CD4-positive, alpha-beta memory T cell (primary cell): Measurements from ENCODE around the gene SRRM3. TPM values are rescaled to one million over a fixed set of nuclear protein-coding genes. Genes with fewer than 3 reads are reported as not detected.

Experiments used
- CTCF ChIA-PET: fragments of 350-600 bp; sonication (Branson Sonifier 250); formaldehyde crosslinking; loops from one replicate; lab custom pipeline; 2021; ENCODE audit warnings: inconsistent platforms; ENCODE audit not compliant: partially characterized antibody; lab: Charles Lee
- POLR2A ChIA-PET: fragments of 350-600 bp; sonication (Branson Sonifier 250); formaldehyde crosslinking; loops from one replicate; lab custom pipeline; 2021; ENCODE audit not compliant: partially characterized antibody; lab: Charles Lee
- DNase-seq, 5 donors: peaks; one replicate each; pipeline versions ENCODE4 v3.0.0 to v3.0.0-alpha.2; 2020 to 2022; ENCODE audit warnings: mixed read lengths in 1 of 5
- H3K27ac ChIP-seq: one replicate; pipeline ENCODE4 v1.7.0; 2013; ENCODE audit warnings: low read depth, low read length
- H3K27me3 ChIP-seq: 2 replicates; pipeline ENCODE4 v1.7.0; 2013; ENCODE audit warnings: mild to moderate bottlenecking, low read length, moderate library complexity; ENCODE audit not compliant: insufficient read depth
- H3K36me3 ChIP-seq: 2 replicates; pipeline ENCODE4 v1.7.0; 2013; ENCODE audit warnings: mild to moderate bottlenecking, low read length, moderate library complexity; ENCODE audit not compliant: insufficient read depth
- H3K4me1 ChIP-seq: 2 replicates; pipeline ENCODE4 v1.7.0; 2013; ENCODE audit warnings: mild to moderate bottlenecking, low read length, moderate library complexity; ENCODE audit not compliant: insufficient read depth
- H3K4me3 ChIP-seq, 2 donors: one replicate each; pipeline ENCODE4 v1.7.0; 2013; ENCODE audit warnings: low read length in 2 of 2, mild to moderate bottlenecking in 1 of 2
- H3K9me3 ChIP-seq, 2 donors: one replicate each; pipeline ENCODE4 v1.7.0; 2013; ENCODE audit warnings: low read length in 2 of 2, control low read depth in 1 of 2; ENCODE audit not compliant: control insufficient read depth in 1 of 2
- H3K27ac Mint-ChIP-seq, 7 donors: one replicate each; pipeline ENCODE4 v1.8.0; 2020 to 2021; ENCODE audit warnings: mixed read lengths in 7 of 7, mild to moderate bottlenecking in 6 of 7, inconsistent platforms in 3 of 7, moderate library complexity in 3 of 7
- H3K27me3 Mint-ChIP-seq, 2 donors: one replicate each; pipeline ENCODE4 v1.8.0; 2020 to 2021; ENCODE audit warnings: mixed read lengths in 2 of 2
- H3K36me3 Mint-ChIP-seq, 2 donors: one replicate each; pipeline ENCODE4 v1.8.0; 2020 to 2021; ENCODE audit warnings: mixed read lengths in 2 of 2, inconsistent platforms in 1 of 2, mild to moderate bottlenecking in 1 of 2
- H3K4me1 Mint-ChIP-seq, 4 donors: one replicate each; pipeline ENCODE4 v1.8.0; 2020 to 2021; ENCODE audit warnings: mixed read lengths in 4 of 4, mild to moderate bottlenecking in 1 of 4
- H3K4me3 Mint-ChIP-seq, 8 donors: one replicate each; pipeline ENCODE4 v1.8.0; 2020 to 2021; ENCODE audit warnings: mixed read lengths in 8 of 8, mild to moderate bottlenecking in 7 of 8, moderate library complexity in 6 of 8, inconsistent platforms in 3 of 8
- H3K9me3 Mint-ChIP-seq, 8 donors: one replicate each; pipeline ENCODE4 v1.8.0; 2020 to 2021; ENCODE audit warnings: mixed read lengths in 8 of 8, mild to moderate bottlenecking in 5 of 8, inconsistent platforms in 3 of 8, moderate library complexity in 1 of 8
- intact Hi-C: fragments of 100-400 bp; cut with micrococcal nuclease; formaldehyde crosslinking; loops from one replicate; pipeline ENCODE4 v1.15.1; 2023
- polyA plus RNA-seq, 2 donors: library from polyadenylated mRNA; unstranded; fragments of 300-500 nt; fragmentation: Illumina TruSeq; gene quantifications; one replicate each; pipeline ENCODE4 v1.2.3, GENCODE V29; 2021
- total RNA-seq, 2 experiments: library from RNA; stranded (reverse); gene quantifications; one replicate each; pipeline ENCODE4 v1.2.3, GENCODE V29; 2021

SRRM3 gene
- total and polyA plus RNA-seq, 4 experiments from 2014 or later, result not detected

DNA sequence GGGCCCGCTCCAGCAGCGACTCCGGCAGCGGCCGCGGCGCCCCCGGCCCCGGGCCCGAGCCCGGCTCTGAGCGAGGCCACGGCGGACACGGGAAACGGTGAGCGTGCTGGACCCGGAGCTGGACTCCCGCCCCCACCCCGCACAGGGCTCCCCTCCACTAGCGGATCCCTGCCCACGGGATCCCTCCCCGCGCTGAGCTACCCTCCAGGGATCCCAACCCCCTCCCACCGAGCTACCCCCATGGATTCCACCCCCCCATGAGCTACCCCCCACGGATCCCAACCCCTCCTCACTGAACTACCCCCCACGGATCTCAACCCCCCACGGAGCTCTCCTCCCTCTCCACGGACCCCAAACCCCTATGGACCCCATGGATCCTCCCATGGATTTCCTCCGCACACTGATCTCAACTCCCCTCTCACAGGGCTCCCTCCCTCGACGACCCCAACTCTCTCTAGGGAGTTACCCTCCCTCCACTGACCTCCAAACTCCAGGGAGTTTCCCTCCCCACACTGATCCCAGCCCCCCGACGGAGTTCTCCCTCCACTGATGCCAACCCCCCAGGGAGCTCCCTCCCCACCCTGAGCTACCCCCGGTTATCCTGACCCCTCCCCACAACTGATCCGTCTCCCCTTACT is 80.1 kb downstream of the SRRM3 start:
- no peaks in the 10 kb centered on the region for H3K9me3 ChIP-seq
- no peak overlapping the region for H3K27ac ChIP-seq
- Mint-ChIP-seq H3K4me3 (peak overlapping the region in 7 of 8 donors; percentile 73 to 86 (median 81)), H3K27ac (peak overlapping the region in 2 of 7 donors; percentile 24 to 48), H3K4me1 (peaks cover 6 to 17% (median 15%) of the 10 kb centered on the region in 4 donors), H3K36me3 (no peaks in the 10 kb centered on the region), H3K27me3 (peaks cover 22 to 25% of the 10 kb centered on the region in 2 donors), H3K9me3 (peaks cover 0 to 2% (median 0%) of the 10 kb centered on the region in 8 donors)
- CTCF ChIA-PET, result interaction anchor here (1.0 to 3.1 kb wide), 4 partner anchors 10 to 32 kb away, joined by 3 to 16 read pairs (median 8); no protein-coding TSS in a partner anchor
- POLR2A ChIA-PET, result interaction anchor here (0.8 to 1.6 kb wide), 2 partner anchors 9 to 36 kb away, joined by 3 to 5 read pairs; no protein-coding TSS in a partner anchor
- H3K4me1 ChIP-seq, result peaks cover 13% of the 10 kb centered on the region
- intact Hi-C loops, result loop anchor here (2.0 to 5.0 kb wide), 2 partner anchors 21 to 35 kb away; partner anchors contain the start of gene HSPB1
- no peaks in the 10 kb centered on the region for H3K36me3 ChIP-seq
- H3K4me3 ChIP-seq, result peak overlapping the region in 1 of 2 donors; percentile 14
- H3K27me3 ChIP-seq, result peaks cover 16% of the 10 kb centered on the region
- DNase-seq, result no peak

DNA sequence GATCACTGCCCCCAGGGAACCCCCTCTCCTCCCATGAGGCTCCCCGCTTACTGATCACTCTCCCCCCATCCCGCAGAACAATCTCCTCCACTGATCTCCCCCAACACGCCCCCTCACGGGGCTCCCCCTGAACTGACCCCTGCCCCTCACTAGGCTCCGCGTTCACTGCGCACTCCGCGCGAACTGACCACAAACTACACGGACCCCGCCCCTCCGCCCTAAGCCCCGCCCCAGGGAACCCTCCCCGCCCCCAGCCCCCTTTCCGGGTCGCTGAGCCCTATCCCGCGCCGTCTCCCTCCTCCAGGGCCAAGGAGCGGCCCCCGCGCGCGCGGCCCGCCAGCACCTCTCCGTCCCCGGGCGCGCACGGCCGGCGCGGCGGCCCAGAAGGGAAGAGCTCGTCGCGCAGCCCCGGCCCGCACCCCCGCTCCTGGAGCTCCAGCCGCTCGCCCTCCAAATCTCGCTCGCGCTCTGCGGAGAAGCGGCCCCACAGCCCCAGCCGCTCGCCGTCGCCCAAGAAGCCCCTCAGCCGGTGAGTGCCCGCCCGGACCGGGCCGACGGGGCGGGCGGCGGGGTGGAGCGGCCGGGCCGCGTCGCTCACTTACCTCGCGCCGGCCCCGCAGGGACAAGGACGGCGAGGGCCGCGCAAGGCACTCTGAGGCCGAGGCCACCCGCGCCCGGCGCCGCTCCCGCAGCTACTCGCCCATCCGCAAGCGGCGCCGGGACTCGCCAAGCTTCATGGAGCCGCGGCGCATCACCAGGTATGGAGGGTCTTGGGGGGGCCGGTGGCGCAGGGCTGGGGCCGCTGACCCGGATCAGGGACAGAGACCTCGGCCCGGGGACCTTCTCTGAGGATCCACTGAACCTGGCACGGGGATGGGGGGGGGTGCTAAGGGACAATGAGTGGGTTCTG is 80.9 kb downstream of the SRRM3 start:
- intact Hi-C loops, result loop anchor here (2.0 to 5.0 kb wide), 2 partner anchors 20 to 35 kb away; partner anchors contain the start of gene HSPB1
- no peaks in the 10 kb centered on the region for H3K36me3 ChIP-seq
- no peaks in the 10 kb centered on the region for H3K9me3 ChIP-seq
- no peak overlapping the region for H3K27ac ChIP-seq
- Mint-ChIP-seq H3K27me3 (peaks cover 20 to 25% of the 10 kb centered on the region in 2 donors), H3K36me3 (no peaks in the 10 kb centered on the region), H3K27ac (no peak overlapping the region), H3K9me3 (peaks cover 0 to 2% (median 0%) of the 10 kb centered on the region in 8 donors), H3K4me3 (peak overlapping the region in 7 of 8 donors; percentile 73 to 86 (median 81)), H3K4me1 (peaks cover 6 to 17% (median 15%) of the 10 kb centered on the region in 4 donors)
- H3K27me3 ChIP-seq, result peaks cover 16% of the 10 kb centered on the region
- ChIA-PET CTCF (interaction anchor here (1.0 to 3.1 kb wide), 4 partner anchors 9 to 31 kb away, joined by 3 to 16 read pairs (median 8); no protein-coding TSS in a partner anchor), POLR2A (interaction anchor here (0.8 to 1.6 kb wide), 3 partner anchors 9 to 36 kb away, joined by 3 to 5 read pairs (median 3); partner anchors contain the start of gene HSPB1)
- H3K4me1 ChIP-seq, result peaks cover 13% of the 10 kb centered on the region
- peak overlapping the region in 1 of 2 donors; percentile 14 for H3K4me3 ChIP-seq
- no peak for DNase-seq

DNA sequence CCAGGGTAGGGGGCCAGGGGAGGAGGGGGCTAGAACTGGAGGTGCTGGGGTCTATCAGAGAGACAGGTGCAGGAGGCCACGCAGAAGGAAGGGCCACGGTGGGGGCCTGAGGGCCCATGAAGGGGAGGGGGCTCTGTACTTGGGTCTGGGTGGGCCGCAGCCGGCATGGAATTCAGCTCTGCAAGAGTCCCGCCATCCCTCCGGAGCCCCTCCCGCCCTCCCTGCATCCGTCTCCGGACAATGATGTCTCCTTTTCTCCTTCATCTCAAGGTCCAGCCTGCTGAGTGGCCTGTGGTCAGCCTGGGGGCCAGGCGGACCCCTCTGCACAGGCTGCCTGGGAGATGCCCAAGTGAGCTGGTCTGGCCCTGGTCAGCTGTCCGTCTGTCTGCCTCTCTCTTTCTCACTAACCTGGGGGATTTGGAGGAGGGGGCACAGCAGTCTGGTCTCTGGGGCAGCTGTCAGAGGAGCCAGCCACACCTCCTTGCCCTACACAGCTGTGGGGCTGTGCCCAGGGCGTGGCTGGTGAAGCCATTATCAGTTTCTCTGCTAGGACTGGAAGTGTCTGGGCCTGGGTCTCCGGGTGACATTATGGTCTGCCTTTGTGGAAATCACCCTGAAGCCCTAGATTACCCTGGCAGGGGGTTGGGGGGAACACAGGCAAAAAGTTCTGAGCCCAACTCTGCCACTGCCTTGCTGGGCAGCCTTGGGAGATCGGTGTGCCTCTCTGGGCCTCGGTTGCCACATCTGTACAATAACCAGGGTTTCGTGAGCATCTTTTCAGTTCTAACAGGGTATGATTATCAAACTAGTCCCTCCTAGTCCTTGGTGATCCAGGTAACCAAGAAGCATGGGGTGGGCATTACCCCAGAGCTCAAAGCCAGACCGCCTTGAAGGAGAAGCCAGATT is 81.8 kb downstream of the SRRM3 start:
- peaks cover 16% of the 10 kb centered on the region for H3K27me3 ChIP-seq
- Mint-ChIP-seq H3K4me1 (peaks cover 6 to 17% (median 15%) of the 10 kb centered on the region in 4 donors), H3K36me3 (no peaks in the 10 kb centered on the region), H3K27ac (peak overlapping the region in 3 of 7 donors; percentile 18 to 42 (median 24)), H3K4me3 (peak overlapping the region in 6 of 8 donors; percentile 41 to 72 (median 60)), H3K9me3 (peaks cover 0 to 2% (median 0%) of the 10 kb centered on the region in 8 donors), H3K27me3 (peaks cover 20 to 25% of the 10 kb centered on the region in 2 donors)
- no peak overlapping the region for H3K4me3 ChIP-seq
- no peaks in the 10 kb centered on the region for H3K36me3 ChIP-seq
- H3K9me3 ChIP-seq, result no peaks in the 10 kb centered on the region
- H3K27ac ChIP-seq, result no peak overlapping the region
- intact Hi-C loops, result loop anchor here (2.0 to 5.0 kb wide), 2 partner anchors 19 to 34 kb away; partner anchors contain the start of gene HSPB1
- CTCF ChIA-PET, result interaction anchor here (0.6 to 3.1 kb wide), 4 partner anchors 8 to 30 kb away, joined by 3 to 16 read pairs (median 6); no protein-coding TSS in a partner anchor
- DNase-seq, result no peak
- peaks cover 13% of the 10 kb centered on the region for H3K4me1 ChIP-seq
- POLR2A ChIA-PET, result interaction anchor here (1.0 kb wide), 1 partner anchor 19 kb away, joined by 3 read pairs; the partner anchor contains the start of gene HSPB1

DNA sequence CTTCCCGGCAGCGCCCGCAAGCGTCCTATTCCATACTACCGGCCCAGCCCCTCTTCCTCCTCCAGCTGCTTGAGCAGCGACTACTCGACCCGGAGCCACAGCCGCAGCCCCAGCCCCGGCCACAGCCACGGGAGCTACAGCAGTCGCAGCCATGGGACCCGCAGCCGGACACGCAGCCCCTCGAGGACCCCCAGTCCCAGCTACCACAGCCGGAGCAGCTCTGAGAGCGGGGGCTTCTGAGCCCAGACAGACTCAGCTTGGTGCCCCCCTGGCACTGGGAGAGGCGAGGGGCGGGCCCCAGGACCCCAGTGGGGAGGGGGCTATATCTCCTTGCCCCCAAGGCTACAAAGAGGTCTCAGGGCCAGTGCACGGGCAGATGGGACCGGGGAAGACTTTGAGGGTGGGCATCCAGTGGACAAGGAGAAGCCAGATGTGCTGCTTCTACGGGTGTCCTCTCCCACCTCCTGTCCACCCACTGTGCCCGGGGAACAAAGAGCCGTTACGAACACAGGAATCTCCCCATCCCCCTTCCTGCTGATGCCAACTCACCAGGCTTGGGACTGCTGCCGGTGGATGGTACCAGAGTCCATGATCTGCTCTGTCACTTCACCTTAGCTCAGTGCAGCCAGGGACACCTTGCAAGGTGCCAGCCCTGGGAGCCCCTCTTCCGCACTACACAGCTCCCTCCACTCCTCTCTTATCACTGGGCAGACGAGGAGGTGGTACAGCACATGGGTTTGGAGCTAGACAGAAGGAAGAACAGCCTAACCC is 84.1 kb downstream of the SRRM3 start:
- H3K4me3 Mint-ChIP-seq, result no peak overlapping the region
- H3K27me3 Mint-ChIP-seq, result peaks cover 13 to 17% of the 10 kb centered on the region in 2 donors

DNA sequence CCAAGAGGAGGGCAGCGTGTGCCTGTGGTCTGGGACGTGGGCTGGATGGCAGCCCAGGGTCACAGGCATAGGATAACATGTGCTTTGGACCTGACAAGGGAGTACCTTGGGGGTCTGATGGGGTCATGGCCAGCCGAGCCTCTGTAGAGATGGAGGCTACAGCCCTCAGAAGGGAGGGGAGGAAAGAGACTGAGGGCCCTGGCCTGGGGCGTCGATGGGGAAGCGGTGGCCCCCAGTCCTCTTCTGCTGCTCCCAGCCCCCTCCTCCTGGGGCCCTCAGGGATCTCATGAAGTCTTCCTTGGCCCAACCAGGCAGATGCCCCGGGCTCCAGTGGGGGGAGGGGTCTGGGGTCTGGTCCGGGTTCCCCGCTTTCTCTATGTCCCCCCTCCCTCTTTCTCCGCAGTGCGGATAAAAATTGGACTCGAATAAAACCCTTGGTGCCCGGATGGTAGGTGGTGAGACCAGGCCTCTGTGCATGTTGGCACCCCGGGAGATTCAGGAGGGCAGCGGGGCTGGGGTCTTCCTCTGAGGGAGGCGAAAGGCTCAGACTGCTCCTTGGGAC is 85.2 kb downstream of the SRRM3 start:
- H3K36me3 Mint-ChIP-seq, result no peaks in the 10 kb centered on the region
- peaks cover 5 to 17% (median 11%) of the 10 kb centered on the region in 4 donors for H3K4me1 Mint-ChIP-seq
- H3K27me3 Mint-ChIP-seq, result peaks cover 8 to 12% of the 10 kb centered on the region in 2 donors
- no peak for DNase-seq
- no peak overlapping the region for H3K4me3 ChIP-seq
- ChIA-PET POLR2A (no interaction called here), CTCF (interaction anchor here (0.6 to 4.3 kb wide), 2 partner anchors 13 to 28 kb away, joined by 3 to 51 read pairs; no protein-coding TSS in a partner anchor)
- H3K27me3 ChIP-seq, result peaks cover 8% of the 10 kb centered on the region
- no peak overlapping the region for H3K27ac ChIP-seq
- intact Hi-C loops, result no loop called here
- no peak overlapping the region for H3K27ac Mint-ChIP-seq
- H3K9me3 ChIP-seq, result no peaks in the 10 kb centered on the region
- H3K36me3 ChIP-seq, result no peaks in the 10 kb centered on the region
- peaks cover 0 to 2% (median 0%) of the 10 kb centered on the region in 8 donors for H3K9me3 Mint-ChIP-seq
- no peak overlapping the region for H3K4me3 Mint-ChIP-seq
- H3K4me1 ChIP-seq, result peaks cover 11% of the 10 kb centered on the region

More for the DNA sequence above, 84.1 kb downstream of the SRRM3 start:
- H3K9me3 Mint-ChIP-seq, result peaks cover 0 to 2% (median 0%) of the 10 kb centered on the region in 8 donors
- CTCF ChIA-PET, result interaction anchor here (4.3 kb wide), 1 partner anchor 30 kb away, joined by 51 read pairs; no protein-coding TSS in a partner anchor
- peaks cover 12% of the 10 kb centered on the region for H3K4me1 ChIP-seq
- H3K27ac ChIP-seq, result no peak overlapping the region
- H3K36me3 Mint-ChIP-seq, result no peaks in the 10 kb centered on the region
- H3K9me3 ChIP-seq, result no peaks in the 10 kb centered on the region
- H3K27ac Mint-ChIP-seq, result no peak overlapping the region
- no peaks in the 10 kb centered on the region for H3K36me3 ChIP-seq
- POLR2A ChIA-PET, result interaction anchor here (1.6 kb wide), 1 partner anchor 32 kb away, joined by 5 read pairs; no protein-coding TSS in a partner anchor
- H3K4me3 ChIP-seq, result no peak overlapping the region
- H3K27me3 ChIP-seq, result peaks cover 15% of the 10 kb centered on the region
- DNase-seq, result no peak
- intact Hi-C loops, result no loop called here
- H3K4me1 Mint-ChIP-seq, result peaks cover 4 to 15% (median 11%) of the 10 kb centered on the region in 4 donors
